Neutrophil (primary cell): ENCODE data around the gene ZNF644.

Experiments
- H3K27ac ChIP-seq: fragments of 200-600 bp; sonication (generic); 2 replicates; pipeline ENCODE4 v1.5.1; 2016; ENCODE audit warnings: mild to moderate bottlenecking, moderate library complexity
- H3K27me3 ChIP-seq: fragments of 200-600 bp; sonication (generic); 2 replicates; pipeline ENCODE4 v1.6.0; 2016; ENCODE audit warnings: mild to moderate bottlenecking
- H3K36me3 ChIP-seq: fragments of 200-600 bp; sonication (generic); 2 replicates; pipeline ENCODE4 v1.5.1; 2017
- H3K4me1 ChIP-seq, 2 experiments: fragments of 200-600 bp in 1 of 2; sonication (generic) in 1 of 2; 1 replicate in 1 of 2; 2 replicates in 1 of 2; pipeline versions ENCODE4 v1.5.1 to v1.6.1; 2013 to 2016; ENCODE audit warnings: low read depth in 1 of 2, low read length in 1 of 2, mild to moderate bottlenecking in 1 of 2, moderate library complexity in 1 of 2; ENCODE audit not compliant: control insufficient read depth in 1 of 2, insufficient read depth in 1 of 2
- H3K4me3 ChIP-seq, 2 experiments: fragments of 200-600 bp in 1 of 2; sonication (generic) in 1 of 2; 1 replicate in 1 of 2; 2 replicates in 1 of 2; pipeline ENCODE4 v1.5.1; 2013 to 2016; ENCODE audit warnings: low read depth in 1 of 2, low read length in 1 of 2, mild to moderate bottlenecking in 1 of 2, moderate library complexity in 1 of 2
- H3K9me3 ChIP-seq: fragments of 200-600 bp; sonication (generic); 2 replicates; pipeline ENCODE4 v1.5.1; 2016
- CTCF ChIP-seq: fragments of 200-600 bp; sonication (generic); IDR thresholded peaks from 2 replicates; pipeline ENCODE4 v1.5.1; 2016; ENCODE audit warnings: antibody characterized with exemption

Gene ZNF644

GRCh38 chr1:90993245-90993644 lies 28.6 kb downstream of the ZNF644 start:
- Histone ChIP-seq H3K9me3 (no peaks in the 10 kb centered on the region), H3K27ac (no peak overlapping the region), H3K4me3 (no peak overlapping the region), H3K27me3 (no peaks in the 10 kb centered on the region), H3K4me1 (no peaks in the 10 kb centered on the region), H3K36me3 (no peaks in the 10 kb centered on the region)
- TF ChIP-seq CTCF: no peak

- H3K36me3 ChIP-seq: no peaks in the 10 kb centered on the region
- no peak for TF ChIP-seq CTCF
- H3K4me1 ChIP-seq: no peaks in the 10 kb centered on the region
- H3K4me3 ChIP-seq: no peak overlapping the region
- H3K27me3 ChIP-seq: no peaks in the 10 kb centered on the region
- no peaks in the 10 kb centered on the region for H3K9me3 ChIP-seq
- no peak overlapping the region for H3K27ac ChIP-seq
Measured at GRCh38 chr1:90990779-90991178, 31.1 kb downstream of the ZNF644 start.

GRCh38 chr1:90989990-90990389 lies 31.8 kb downstream of the ZNF644 start:
- Histone ChIP-seq H3K27ac (peak overlapping the region; percentile 32), H3K36me3 (no peaks in the 10 kb centered on the region), H3K27me3 (no peaks in the 10 kb centered on the region), H3K4me1 (no peaks in the 10 kb centered on the region), H3K9me3 (no peaks in the 10 kb centered on the region), H3K4me3 (no peak overlapping the region)
- TF ChIP-seq CTCF: no peak

- TF ChIP-seq CTCF: no peak
- Histone ChIP-seq H3K4me1 (no peaks in the 10 kb centered on the region), H3K4me3 (no peak overlapping the region), H3K9me3 (no peaks in the 10 kb centered on the region), H3K36me3 (no peaks in the 10 kb centered on the region), H3K27ac (no peak overlapping the region), H3K27me3 (no peaks in the 10 kb centered on the region)
Measured at GRCh38 chr1:90989302-90989701, 32.5 kb downstream of the ZNF644 start.

- H3K36me3 ChIP-seq: no peaks in the 10 kb centered on the region
- H3K4me1 ChIP-seq: peaks cover 0 to 4% of the 10 kb centered on the region in 2 experiments
- H3K9me3 ChIP-seq: no peaks in the 10 kb centered on the region
- no peak overlapping the region for H3K4me3 ChIP-seq
- no peaks in the 10 kb centered on the region for H3K27me3 ChIP-seq
- TF ChIP-seq CTCF: no peak
- H3K27ac ChIP-seq: no peak overlapping the region
Measured at GRCh38 chr1:90987841-90988240, 34.0 kb downstream of the ZNF644 start.

GRCh38 chr1:90986953-90987352 lies 34.9 kb downstream of the ZNF644 start:
- H3K27ac ChIP-seq: no peak overlapping the region
- H3K4me1 ChIP-seq: peaks cover 0 to 4% of the 10 kb centered on the region in 2 experiments
- no peaks in the 10 kb centered on the region for H3K27me3 ChIP-seq
- TF ChIP-seq CTCF: no peak
- no peaks in the 10 kb centered on the region for H3K9me3 ChIP-seq
- H3K4me3 ChIP-seq: no peak overlapping the region
- H3K36me3 ChIP-seq: no peaks in the 10 kb centered on the region
